GM10248 (cell line): ENCODE results near the gene CPN1.

ENCODE experiments used
- CTCF ChIA-PET: fragments of 300-600 bp; sonication (Branson Sonifier 250); formaldehyde crosslinking; extraction: SDS; loops from one replicate; lab custom pipeline; 2021; ENCODE audit warnings: antibody characterized with exemption; lab: Yijun Ruan, JAX
- POLR2A ChIA-PET: fragments of 350-650 bp; sonication (Branson Sonifier 250); formaldehyde crosslinking; extraction: SDS; loops from one replicate; lab custom pipeline; 2020; ENCODE audit warnings: antibody characterized with exemption; lab: Yijun Ruan, JAX
- DNase-seq: peaks from one replicate; pipeline ENCODE4 v3.0.0; 2012; ENCODE audit errors: extremely low spot score
- TF ChIP-seq, protein P1 (sequence below): IDR thresholded peaks from 2 replicates; pipeline ENCODE4 v1.5.1; 2012; ENCODE audit warnings: mild to moderate bottlenecking, low read depth; ENCODE audit errors: extremely low read depth, missing control alignments, control extremely low read depth

The CPN1 gene

GRCh38 chr10:100006243-100006886, 75.3 kb downstream of the CPN1 start:
- TF ChIP-seq, protein P1, sequence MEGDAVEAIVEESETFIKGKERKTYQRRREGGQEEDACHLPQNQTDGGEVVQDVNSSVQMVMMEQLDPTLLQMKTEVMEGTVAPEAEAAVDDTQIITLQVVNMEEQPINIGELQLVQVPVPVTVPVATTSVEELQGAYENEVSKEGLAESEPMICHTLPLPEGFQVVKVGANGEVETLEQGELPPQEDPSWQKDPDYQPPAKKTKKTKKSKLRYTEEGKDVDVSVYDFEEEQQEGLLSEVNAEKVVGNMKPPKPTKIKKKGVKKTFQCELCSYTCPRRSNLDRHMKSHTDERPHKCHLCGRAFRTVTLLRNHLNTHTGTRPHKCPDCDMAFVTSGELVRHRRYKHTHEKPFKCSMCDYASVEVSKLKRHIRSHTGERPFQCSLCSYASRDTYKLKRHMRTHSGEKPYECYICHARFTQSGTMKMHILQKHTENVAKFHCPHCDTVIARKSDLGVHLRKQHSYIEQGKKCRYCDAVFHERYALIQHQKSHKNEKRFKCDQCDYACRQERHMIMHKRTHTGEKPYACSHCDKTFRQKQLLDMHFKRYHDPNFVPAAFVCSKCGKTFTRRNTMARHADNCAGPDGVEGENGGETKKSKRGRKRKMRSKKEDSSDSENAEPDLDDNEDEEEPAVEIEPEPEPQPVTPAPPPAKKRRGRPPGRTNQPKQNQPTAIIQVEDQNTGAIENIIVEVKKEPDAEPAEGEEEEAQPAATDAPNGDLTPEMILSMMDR: no peak
- CTCF ChIA-PET: interaction anchor here (0.8 to 15.7 kb wide), 5 partner anchors 10 to 161 kb away, joined by 3 to 162 read pairs (median 137); no protein-coding TSS in a partner anchor
- POLR2A ChIA-PET: interaction anchor here (0.6 kb wide), 1 partner anchor 367 kb away, joined by 3 read pairs; no protein-coding TSS in a partner anchor
- DNase-seq: peak; percentile 51

- TF ChIP-seq, protein P1: no peak
- no peak for DNase-seq
- POLR2A ChIA-PET: interaction anchor here (1.0 kb wide), 1 partner anchor 24 kb away, joined by 7 read pairs; no protein-coding TSS in a partner anchor
- CTCF ChIA-PET: interaction anchor here (1.0 to 15.7 kb wide), 5 partner anchors 9 to 159 kb away, joined by 3 to 162 read pairs (median 137); no protein-coding TSS in a partner anchor
These were observed 76.7 kb downstream of the CPN1 start for GRCh38 chr10:100004805-100005510.

- DNase-seq: no peak
- CTCF ChIA-PET: interaction anchor here (4.7 to 12.9 kb wide), 2 partner anchors 10 to 46 kb away, joined by 25 to 146 read pairs; partner anchors contain the start of gene DNMBP
- TF ChIP-seq, protein P1: no peak
- POLR2A ChIA-PET: no interaction called here
These were observed 81.5 kb downstream of the CPN1 start for GRCh38 chr10:100000109-100000644.

DNA sequence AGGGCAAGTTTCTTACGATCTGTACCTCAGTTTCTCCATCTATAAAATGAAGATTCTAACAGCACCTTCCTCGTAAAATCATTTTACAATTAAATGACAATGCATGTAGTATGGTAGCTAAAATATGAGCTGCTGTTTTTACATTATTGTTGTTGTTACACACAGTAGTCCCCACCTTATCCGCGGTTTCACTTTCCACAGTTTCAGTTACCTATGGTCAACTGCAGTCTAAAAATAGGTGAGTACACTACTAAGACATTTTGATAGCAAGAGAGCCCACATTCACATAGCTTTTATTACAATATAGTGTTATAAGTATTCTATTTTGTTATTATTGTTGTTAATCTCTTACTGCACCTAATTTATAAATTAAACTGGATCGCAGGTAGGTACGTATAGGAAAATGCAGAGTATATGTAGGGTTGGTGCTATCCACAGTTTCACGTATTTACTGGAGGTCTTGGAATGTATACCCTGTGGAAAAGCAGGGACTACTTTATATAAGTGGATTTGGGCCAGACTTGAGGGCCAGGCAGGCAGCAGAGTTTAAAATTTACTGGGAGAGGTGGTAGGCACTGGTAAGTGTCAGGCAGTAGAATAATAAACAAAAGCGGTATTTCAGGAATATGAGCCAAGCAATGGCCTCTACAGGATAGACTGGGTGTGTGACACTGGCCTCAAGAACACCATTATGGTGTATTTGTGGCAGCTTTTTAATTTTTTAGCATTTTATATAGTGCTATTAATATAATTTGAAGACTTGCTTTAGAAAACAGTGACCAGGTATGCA, 82.2 kb downstream of the CPN1 start:
- no peak for DNase-seq
- ChIA-PET CTCF (interaction anchor here (4.7 to 12.9 kb wide), 2 partner anchors 10 to 46 kb away, joined by 25 to 146 read pairs; partner anchors contain the start of gene DNMBP), POLR2A (no interaction called here)
- TF ChIP-seq, protein P1: no peak

- DNase-seq: no peak
- ChIA-PET CTCF (interaction anchor here (0.9 to 12.9 kb wide), 4 partner anchors 11 to 154 kb away, joined by 3 to 146 read pairs (median 14); partner anchors contain the start of gene DNMBP), POLR2A (no interaction called here)
These were observed 82.8 kb downstream of the CPN1 start for GRCh38 chr10:99998889-99999288.

More at GRCh38 chr10:99998889-99999288, 82.8 kb downstream of the CPN1 start:
- TF ChIP-seq, protein P1: no peak
